Activated gamma-delta T cell treated with Interleukin-2 at 50 U/mL for 16 hours (primary cell): ENCODE data around the gene GNG13.
"Not testable (repeated sequence)": the region's sequence is repeated elsewhere in the genome, so short reads cannot be mapped to it uniquely, and the experiment has no call there.

Experiments
- DNase-seq: peaks from one replicate; pipeline ENCODE4 v3.0.0-alpha.2; 2020

Gene GNG13, protein sequence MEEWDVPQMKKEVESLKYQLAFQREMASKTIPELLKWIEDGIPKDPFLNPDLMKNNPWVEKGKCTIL

DNA sequence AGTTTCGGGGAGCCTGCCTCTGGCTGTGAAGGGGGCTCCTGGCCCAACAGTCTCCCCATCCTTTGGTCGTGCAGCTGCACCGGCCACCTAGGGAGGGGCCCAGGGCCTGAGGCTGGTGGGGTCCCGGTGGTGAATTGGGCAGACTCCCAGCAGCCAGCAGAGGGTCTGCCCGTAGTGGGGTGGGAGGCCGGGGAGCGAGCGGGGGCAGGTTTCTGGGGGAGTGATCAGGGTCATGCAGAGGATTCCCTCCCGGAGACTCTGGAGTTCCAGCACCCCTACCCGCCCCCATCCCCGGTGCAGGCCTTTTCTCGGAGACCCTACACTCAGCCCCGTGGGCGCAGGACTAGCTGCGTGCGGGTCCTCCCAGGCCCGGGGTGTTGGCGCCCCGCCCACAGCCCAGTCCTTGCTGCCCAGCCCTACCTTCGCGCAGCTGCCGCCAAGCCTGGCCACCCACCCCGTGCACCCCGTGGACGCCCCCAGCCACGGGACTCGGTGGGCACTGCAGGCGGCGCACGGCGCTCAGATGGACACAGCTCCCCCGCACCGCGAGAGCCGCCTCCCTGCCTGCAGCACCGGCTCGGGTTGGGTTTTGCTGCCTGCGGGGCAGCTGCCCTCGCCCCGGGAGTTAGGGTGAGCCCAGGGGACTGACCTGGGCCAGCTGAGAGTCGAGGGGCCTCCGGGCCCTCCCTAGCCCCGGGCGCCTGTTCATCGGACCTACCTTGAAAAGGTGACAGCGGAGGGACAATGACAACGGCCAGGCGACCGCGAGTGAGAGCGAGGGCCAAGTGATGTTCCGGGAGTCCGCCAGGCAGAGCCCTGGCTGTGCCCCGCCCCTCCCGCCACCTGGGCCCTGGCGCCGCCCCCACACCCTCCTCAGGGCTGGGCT is at the start of gene GNG13:
Gene GNG13, minus strand, starts transcription at position 787 of the 886 bp plus-strand sequence. CDS start 1,657 bp downstream, outside the sequence.
- DNase-seq, result no peak

DNA sequence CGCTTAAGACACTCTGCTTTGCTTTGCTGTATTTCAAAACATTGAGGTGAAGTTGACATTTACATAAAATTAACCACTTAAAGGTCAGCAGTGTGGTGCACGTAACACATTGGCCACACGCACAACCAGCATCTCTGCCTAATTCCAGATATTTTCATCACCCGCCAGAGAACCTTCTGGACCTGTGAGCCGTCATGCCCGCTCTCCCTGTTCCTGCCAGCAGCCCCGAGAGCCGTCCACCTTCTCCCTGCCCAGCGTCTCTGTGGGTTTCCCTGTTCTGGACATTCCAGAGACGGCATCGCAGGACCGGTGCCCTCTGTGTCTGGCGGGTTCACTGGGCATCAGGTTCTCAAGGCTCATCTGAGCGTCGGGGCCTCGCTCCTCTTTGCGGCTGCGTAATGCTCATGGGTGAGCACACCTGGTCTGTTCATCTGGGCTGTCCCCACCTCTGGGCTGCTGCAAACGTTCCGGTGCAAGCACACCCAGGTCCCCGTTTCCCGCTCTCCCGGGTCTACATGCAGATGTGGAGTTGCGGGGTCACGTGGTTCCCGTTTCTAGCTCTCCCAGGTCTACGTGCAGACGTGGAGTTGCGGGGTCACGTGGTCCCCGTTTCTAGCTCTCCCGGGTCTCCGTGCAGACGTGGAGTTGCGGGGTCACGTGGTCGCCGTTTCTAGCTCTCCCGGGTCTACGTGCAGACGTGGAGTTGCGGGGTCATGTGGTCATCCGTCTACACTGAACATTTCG is 48.1 kb upstream of the GNG13 start:
- no peak for DNase-seq

DNA sequence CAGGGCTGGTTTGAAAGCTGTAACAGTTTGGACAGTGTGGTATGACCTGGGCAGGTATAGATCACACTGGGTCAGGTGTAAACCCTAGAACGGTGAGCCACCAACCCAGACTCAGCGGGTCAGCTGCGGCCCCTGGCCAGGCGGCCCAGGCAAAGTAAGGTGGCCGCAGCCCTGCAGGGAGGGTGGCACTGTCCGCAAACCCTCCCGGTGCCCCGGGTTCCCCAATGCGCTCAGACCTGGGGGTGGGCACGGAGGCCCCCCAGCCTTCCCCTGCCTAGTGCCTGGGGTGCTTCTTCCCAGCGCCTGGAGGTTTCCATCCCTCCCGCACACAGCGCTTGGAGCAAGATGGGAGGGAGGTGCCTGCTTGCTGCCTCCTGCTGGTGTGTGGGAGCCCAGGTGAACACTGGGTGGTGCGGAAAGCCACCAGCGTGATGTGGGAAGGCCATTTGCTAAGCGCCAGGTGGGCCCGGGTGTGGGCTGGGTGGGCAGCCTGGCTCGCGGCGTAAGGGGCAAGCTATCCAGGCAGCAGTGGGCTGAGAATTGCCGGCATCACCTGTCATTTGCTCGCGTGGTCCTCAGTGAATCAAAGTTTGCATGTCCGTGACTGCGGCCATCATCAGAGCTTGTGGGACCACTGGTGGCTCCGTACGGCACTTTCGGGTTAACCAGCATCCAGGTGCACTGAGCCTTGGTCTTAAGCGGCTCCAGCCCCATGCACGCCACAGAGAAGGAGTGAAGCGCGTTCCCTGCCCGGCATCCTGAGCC is 47.3 kb upstream of the GNG13 start:
- no peak for DNase-seq

DNA sequence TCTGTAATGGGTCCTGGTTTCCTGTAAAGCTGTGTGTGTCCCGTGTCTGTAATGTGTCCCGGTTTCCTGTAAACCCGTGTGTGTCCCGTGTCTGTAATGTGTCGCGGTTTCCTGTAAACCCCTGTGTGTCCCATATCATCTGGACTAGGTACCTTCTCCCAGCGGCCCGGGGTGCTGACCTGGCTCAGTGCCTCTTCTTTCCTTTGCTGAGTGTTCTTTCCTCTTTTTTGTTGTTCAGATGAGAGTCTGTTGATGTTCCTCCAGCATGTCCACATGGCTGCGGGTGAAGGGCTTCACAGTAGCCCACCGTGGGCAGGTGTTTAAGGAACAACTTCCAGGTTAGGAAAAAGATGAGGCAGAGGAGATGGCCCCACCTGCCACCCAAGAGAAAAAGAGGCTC is 46.6 kb upstream of the GNG13 start:
- DNase-seq, result no peak

DNA sequence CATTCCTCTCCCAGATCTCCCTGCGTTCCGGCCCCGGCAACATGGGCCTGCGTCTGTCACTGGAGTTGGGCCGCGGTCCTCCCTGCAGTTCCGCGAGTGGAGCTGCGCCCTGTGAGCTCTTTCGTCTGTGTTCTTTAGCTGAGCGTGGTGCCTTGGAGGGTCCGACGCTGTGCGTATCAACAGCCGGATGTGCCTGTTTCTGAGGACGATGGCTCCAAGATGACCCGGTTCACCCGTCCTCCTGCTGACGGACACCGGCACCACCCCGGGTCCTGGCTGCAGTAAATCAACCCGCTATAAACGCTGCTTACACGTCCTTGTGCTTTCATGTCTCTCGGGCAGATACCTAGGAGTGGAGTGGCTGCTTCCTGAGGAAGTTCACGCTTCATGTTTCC is 44.8 kb upstream of the GNG13 start:
- no peak for DNase-seq

DNA sequence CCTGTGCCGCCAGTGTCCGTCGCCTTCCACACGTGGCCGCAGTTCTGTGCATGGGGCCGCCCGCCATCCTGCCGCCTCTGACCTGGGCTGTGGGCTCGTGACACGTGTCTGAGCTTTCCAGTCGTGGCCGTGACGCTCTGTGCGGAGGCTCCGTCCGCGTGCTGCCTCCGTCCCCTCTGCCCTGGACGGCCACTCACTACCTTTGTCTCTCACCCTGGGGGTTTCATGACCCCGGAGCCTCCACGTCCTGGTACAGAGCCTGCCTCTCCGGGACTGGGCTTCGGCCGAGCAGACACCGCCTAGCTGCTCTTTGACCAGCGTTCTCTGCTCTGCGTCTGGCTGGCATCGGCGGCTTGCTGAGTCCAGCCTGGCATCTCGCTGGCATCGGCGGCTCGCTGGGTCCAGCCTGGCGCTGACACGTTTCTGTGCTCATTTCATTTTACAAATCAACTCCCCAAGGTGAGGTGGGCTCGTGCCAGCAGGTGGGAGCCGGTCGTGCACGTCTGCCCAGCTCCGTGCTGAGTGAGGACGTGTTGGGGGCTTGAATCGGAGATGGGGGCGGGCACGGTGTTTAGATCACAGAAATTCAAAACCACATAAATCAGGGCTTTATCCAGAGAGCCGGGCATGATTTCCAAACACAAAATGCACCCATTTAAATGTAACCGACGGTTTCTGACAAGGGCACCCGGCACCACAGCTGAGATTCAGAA is 44.3 kb upstream of the GNG13 start:
- DNase-seq, result no peak

DNA sequence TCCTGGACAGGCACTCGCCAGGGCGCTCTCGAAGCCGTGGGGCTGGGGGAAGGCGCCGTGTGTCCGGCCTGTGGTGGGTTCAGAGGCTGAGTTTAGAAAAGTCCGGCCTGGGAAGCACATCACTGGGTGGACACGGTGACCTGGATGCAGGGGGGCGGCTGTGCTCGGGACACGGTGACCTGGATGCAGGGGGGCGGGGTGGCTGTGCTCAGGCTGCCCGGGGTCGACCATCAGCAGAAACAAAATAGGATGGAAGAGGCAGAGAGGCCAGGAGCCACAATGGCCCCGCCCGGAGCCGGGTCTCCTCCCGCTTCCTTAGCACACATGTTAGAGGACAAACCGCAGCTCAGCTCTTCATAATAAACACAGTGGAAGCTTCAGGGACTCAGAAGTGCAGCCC is 43.2 kb upstream of the GNG13 start:
- no peak for DNase-seq

DNA sequence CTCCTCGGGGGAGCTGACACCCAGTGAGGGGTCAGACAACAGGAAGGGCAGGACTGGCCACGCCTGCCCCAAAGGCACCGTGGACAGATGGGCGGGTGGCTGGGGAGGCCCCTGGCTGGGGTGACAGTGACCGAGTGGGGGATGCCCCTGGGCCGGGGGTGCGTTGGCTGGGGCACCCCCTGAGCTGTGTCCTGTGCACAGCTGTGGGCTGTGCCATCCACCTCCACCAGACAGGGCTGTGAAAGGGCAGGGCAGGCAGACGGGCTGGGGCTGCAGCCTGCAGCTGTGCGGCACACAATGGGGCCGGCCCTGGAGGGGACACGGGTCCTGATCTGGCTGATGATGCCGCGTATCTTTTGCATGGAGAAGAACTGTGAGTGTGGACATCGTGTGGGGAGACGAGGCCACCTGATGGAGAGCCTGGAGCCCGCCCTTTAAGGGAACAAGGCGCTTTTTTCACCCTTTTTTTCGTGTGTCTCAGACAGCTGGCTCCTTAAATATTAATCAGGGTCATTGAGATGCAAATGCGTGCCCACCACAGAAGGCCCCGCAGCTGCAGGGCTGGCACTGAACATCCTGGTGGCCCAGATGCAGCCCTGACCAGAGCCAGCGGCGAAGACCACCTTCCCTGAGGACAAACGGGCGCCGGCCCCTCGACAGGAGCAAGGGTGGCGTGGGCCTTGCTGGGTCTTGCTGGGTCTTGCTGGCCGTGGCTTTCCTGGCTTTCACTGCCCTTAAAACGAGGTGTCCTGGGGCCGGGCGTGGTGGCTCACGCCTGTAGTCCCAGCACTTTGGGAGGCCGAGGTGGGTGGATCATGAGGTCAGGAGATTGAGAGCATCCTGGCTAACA is 42.4 kb upstream of the GNG13 start:
- DNase-seq, result no peak

DNA sequence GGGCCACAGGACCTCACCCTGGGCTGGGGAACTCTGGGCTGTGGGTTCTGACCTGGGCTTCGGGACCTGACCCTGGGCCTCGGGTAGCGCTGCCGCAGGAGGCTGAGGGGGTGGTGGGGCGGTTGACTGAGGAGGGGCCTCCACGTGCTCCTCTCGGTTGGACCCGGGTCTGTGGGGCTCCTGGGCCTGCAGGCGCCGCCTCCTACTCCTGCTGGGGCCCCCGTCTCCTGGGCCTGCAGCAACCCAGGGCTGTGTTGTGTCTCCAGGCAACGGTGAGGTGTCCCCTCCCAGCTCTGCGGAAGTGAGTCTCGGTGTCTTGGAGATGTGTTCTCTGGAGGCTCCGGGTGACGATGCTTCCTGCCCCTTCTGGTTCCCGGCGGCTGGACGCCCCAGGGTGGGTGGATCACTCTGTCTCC is 41.5 kb upstream of the GNG13 start:
- DNase-seq, result no peak

DNA sequence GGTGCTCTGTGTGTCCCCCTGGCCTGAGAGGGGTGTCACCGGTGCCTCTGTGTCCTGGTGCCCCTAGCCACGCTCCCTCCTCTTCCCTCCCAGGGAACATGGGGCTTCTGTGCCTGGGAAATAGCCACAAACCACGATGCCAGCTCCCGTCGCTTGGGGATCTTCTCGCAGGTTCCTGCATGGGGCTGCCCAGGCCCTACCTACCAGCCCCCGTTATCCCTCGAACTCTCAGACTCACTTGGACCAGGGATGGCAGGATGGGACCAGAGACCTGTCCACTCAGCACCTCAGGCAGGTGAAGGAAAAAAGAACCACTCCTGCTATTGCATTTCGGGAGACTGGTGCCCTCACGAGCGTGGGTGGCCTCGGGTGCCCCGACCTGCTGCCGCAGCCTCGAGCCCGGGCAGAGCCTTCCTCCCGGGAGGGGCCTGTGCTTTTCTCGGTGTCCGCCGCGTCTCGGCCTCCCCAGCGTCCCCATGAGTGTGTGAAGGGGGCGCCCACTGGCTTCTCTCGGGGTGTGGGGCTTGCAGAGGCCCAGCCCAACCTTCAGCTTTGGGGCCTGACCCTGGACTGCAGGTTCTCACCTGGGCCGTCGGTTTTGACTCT is 41.0 kb upstream of the GNG13 start:
- no peak for DNase-seq

DNA sequence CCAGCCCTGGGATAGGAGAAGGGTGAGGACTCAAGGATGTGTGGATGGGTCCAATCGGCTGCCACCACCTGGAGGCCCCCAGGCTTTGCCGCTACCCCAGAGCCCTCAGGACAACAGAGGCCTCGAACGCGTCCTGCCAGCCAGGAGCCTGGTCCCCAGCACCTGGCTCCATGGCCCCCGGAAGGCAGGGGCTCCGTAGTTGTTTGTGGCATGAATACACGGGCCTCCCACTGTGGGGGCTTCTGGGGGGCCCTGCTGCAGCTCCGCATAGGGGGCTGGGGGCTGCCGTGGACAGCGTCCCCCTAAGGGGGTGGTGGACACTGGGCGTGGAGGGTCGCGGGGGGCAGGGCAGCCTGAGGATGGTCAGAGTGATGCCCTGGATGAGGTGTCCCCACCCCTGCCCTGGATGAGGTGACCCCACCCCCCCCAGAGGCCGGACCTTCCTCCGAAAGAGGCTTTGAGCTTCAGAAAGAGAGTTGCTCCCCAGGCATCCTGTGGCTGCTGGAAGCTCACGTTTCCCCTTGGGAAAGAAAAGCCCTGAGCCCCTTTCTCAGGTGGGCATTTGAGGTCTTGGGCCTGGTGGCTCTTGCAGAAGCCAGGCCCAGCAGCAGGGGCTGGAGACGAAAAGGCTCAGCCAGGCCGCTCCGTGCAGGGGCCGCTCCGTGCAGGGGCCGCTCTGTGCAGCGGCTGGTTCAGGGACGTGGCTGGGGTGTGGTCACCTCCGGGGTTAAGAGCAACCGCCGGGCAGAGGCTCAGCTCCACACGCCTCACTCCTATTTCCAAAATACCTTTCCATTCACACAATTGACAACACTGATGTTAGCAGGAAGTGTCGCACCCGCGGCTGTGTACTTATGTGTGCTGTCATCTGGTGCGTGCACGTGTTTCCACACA is 40.3 kb upstream of the GNG13 start:
- no peak for DNase-seq

DNA sequence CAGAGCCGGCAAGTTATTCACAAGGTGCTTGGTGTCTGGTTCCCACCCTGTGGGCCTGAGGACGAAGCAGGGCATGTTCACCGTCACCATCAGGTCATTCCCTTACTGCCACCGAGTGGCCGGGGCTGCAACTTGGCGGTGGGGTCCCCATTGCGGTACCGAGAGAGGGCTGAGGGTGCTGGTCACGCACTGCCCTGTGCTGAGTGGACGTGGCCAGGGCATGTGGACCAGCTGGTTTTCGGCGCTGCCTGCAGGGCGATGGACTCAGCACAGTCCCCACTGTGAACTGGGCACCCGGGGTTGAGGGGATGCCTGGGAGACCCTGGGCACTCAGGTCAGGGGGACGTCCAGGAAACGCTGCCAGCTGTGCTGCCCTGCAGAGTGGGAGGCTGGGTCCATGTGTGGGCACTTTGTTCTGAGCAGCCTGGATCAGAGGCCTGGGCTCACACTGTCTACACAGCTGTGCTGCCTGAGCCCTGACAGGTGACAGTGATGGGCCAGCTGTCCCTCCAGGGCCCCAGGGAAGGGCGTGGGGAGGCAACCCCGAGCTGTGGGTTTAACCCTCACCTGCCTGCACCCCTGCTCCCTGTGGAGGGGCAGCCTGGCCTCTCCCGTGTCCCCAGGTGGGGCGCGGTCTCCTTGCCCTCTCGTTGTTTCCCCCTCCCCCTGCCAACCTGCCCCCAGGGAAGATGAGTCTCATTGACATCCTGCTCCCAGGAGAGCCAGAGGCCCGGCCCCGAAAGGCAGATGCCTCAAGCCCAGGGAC is 39.3 kb upstream of the GNG13 start:
- DNase-seq, result no peak

DNA sequence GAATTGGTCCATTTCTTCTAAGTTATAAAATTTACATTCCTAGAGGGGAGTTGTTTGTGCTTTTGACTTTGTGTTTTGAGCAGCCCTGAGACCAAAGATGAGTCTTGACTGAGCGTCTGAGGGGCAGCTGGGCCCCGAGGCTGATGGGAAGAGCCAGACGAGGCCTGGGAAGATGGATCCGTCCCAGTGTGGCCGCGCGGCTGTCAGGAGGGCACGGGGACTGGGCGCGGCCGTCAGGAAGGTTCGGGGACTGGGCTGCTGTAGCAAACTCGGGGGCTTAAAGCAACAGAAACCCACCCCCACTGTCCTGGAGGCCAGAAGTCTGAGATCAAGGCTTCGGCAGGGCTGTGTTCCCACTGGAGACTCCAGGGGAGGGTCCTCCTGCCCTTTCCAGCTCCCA is 38.2 kb upstream of the GNG13 start:
- DNase-seq, result no peak

DNA sequence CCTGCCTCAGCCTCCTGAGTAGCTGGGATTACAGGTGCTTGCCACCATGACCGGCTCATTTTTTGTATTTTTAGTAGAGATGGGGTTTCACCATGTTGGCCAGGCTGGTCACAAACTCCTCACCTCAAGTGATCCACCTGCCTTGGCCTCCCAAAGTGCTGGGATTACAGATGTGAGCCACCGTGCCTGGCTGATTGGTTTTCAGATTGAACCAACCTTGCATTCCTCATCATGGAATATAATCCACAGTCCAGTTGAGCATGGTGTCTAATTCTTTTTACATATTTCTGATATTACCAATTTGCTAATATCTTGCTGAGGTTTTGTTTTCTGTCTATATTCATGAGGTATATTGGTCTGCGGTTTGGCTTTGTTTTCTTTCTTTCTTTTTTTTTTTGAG is 36.3 kb upstream of the GNG13 start:
- not testable (repeated sequence) for DNase-seq

DNA sequence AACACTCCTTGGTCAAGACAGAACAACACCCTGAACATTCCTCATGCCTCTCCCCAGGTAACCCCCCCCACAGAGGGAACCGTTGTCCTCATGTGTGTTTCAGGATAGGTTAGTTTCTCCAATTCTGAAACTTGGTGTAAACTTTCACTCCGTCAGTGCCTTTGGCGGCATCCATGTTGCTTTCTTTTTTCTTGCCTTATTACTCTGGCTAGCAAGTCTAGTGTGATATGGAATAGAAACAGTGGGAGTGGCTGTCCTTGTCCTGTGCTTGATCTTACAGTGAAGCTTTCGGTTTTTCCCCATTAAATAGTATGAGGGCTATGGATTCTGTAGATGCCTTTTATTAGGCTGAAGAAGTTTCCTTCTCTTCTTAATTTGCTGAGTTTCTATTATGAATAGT is 35.7 kb upstream of the GNG13 start:
- DNase-seq, result no peak

DNA sequence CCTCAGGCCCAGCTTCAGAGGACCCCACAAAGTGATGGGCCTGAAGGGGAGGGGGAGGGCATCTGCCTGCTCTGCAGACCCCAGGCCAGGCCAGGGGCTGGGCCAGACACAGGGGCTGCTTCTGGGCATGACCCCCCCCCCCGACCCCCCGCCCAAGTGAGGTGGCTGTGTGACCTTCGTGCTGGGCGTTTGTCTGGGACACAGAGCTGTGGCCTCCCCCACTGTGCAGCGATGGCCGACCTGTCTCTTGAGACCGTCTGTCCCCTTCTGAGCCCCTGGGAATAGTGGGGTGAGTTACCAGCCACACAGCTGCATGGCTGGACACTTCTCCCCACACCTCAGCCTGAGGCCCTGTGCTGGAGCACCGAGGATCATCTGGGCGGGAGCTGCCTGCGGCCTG is 34.8 kb upstream of the GNG13 start:
- no peak for DNase-seq

DNA sequence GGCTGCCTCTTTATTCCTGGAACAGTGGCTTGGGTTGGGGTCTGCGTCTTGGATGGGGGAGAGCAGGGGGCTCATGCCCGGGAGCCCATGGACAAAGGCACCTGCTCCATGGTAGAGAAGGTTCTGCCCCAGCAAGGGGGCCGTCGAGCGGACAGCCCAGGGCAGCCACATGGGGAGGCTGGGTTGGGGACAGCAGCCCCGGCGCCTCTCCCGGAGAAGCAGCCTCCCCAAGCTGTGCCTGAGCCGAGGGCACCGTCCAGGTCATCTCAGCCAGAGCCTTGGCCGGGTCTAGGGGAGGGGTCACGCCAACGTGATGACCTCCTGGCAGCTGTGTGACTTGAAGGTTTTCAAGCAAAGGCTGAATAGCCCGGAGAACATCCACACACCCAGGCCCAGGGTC is 32.9 kb upstream of the GNG13 start:
- no peak for DNase-seq

DNA sequence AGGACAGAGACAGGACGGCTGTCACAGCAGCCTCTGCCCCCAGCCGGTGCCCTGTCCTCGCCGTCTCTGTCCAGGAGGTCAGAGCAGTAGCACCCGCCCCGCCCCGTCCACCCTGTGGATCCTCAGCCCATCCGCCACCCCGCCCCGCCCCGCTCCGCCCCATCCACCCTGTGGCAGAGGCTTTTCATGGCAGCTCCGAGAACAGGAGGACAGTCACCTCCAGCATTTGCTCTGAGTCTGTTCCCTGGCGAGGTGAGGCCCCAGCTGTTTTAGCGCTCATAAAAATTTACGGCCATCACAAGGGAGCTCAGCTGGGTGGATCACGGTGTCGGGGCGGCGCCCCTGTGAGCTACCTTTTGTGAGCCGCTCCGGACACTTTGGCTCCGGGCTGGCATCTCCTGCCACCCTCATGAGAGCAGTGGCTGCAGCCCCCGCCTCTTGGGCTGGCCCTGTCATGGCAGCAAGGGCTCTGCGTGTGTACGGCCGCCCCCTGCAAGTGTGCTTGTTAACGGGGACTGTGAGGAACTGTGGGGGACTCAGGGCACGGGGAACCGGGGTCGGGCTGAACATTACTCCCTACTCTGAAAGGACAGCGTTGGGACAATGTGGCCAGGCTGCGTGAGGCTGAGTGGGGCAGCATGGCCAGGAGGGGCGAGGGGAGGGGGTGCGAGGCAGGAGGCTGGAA is 32.3 kb upstream of the GNG13 start:
- DNase-seq, result no peak
